H9 (cell line): Measurements from ENCODE around the gene SIX3. TPM values are rescaled to one million over a fixed set of nuclear protein-coding genes. Genes with fewer than 3 reads are reported as not detected.

Source experiments
- DNase-seq: peaks from one replicate; pipeline ENCODE4 v3.0.0-alpha.2; 2017
- H2AFZ ChIP-seq: one replicate; pipeline ENCODE4 v1.6.1; 2013; ENCODE audit warnings: mild to moderate bottlenecking, low read length, control low read depth, moderate library complexity
- H2AK5ac ChIP-seq: 2 replicates; pipeline ENCODE4 v1.6.1; 2013; ENCODE audit warnings: low read length, control low read depth, mixed read lengths; ENCODE audit not compliant: insufficient read length
- H2BK120ac ChIP-seq: one replicate; pipeline ENCODE4 v1.6.1; 2013; ENCODE audit warnings: low read depth, mild to moderate bottlenecking, low read length, control low read depth, inconsistent platforms; ENCODE audit not compliant: poor library complexity, severe bottlenecking
- H2BK12ac ChIP-seq: 2 replicates; pipeline ENCODE4 v1.6.1; 2013; ENCODE audit warnings: low read length, control low read depth, mixed read lengths, low read depth; ENCODE audit not compliant: insufficient read length
- H2BK15ac ChIP-seq: 2 replicates; pipeline ENCODE4 v1.6.1; 2013; ENCODE audit warnings: low read depth, low read length, control low read depth
- H2BK20ac ChIP-seq: one replicate; pipeline ENCODE4 v1.6.1; 2013; ENCODE audit warnings: low read depth, mild to moderate bottlenecking, low read length, control low read depth, inconsistent platforms; ENCODE audit not compliant: poor library complexity, severe bottlenecking
- H2BK5ac ChIP-seq: 2 replicates; pipeline ENCODE4 v1.6.1; 2013; ENCODE audit warnings: low read length, control low read depth, mixed read lengths; ENCODE audit not compliant: insufficient read length
- H3K14ac ChIP-seq: 2 replicates; pipeline ENCODE4 v1.6.1; 2013; ENCODE audit warnings: low read length, control low read depth; ENCODE audit not compliant: insufficient read depth
- H3K18ac ChIP-seq: 2 replicates; pipeline ENCODE4 v1.6.1; 2013; ENCODE audit warnings: low read depth, mild to moderate bottlenecking, mixed read lengths, low read length, control low read depth; ENCODE audit not compliant: insufficient read length
- H3K23ac ChIP-seq: 2 replicates; pipeline ENCODE4 v1.6.1; 2013; ENCODE audit warnings: low read length, control low read depth, mixed read lengths, low read depth; ENCODE audit not compliant: insufficient read length
- H3K23me2 ChIP-seq: 2 replicates; pipeline ENCODE4 v1.6.1; 2013; ENCODE audit warnings: low read depth, mild to moderate bottlenecking, mixed read lengths, low read length, control low read depth; ENCODE audit not compliant: insufficient read length, poor library complexity, severe bottlenecking
- H3K27ac ChIP-seq: 2 replicates; pipeline ENCODE4 v1.5.1; 2013; ENCODE audit warnings: low read length, control low read depth, mixed read lengths, low read depth; ENCODE audit not compliant: insufficient read length
- H3K27me3 ChIP-seq: 2 replicates; pipeline ENCODE4 v1.6.1; 2013; ENCODE audit warnings: low read length, control low read depth, inconsistent platforms; ENCODE audit not compliant: insufficient read depth
- H3K4ac ChIP-seq: 2 replicates; pipeline ENCODE4 v1.6.1; 2013; ENCODE audit warnings: low read depth, mild to moderate bottlenecking, control low read depth, inconsistent platforms, low read length, moderate library complexity
- H3K4me1 ChIP-seq: 2 replicates; pipeline ENCODE4 v1.6.1; 2013; ENCODE audit warnings: low read length, control low read depth, inconsistent platforms; ENCODE audit not compliant: insufficient read depth
- H3K4me2 ChIP-seq: 2 replicates; pipeline ENCODE4 v1.6.1; 2013; ENCODE audit warnings: low read length, control low read depth, mixed read lengths; ENCODE audit not compliant: insufficient read length, insufficient read depth
- H3K56ac ChIP-seq: 2 replicates; pipeline ENCODE4 v1.6.1; 2013; ENCODE audit warnings: low read depth, mild to moderate bottlenecking, mixed read lengths, low read length, control low read depth; ENCODE audit not compliant: insufficient read length
- H3K79me1 ChIP-seq: 2 replicates; pipeline ENCODE4 v1.6.1; 2013; ENCODE audit warnings: low read depth, mild to moderate bottlenecking, moderate library complexity, low read length, control low read depth, inconsistent platforms; ENCODE audit not compliant: insufficient read depth, poor library complexity, severe bottlenecking
- H3K79me2 ChIP-seq: 2 replicates; pipeline ENCODE4 v1.6.1; 2013; ENCODE audit warnings: low read length, control low read depth, inconsistent platforms; ENCODE audit not compliant: insufficient read depth
- H3K9ac ChIP-seq: 2 replicates; pipeline ENCODE4 v1.6.1; 2013; ENCODE audit warnings: low read length, control low read depth, mixed read lengths; ENCODE audit not compliant: insufficient read length; ENCODE audit errors: extremely low read depth
- H3K9me3 ChIP-seq: one replicate; pipeline ENCODE4 v1.6.1; 2013; ENCODE audit warnings: low read depth, low read length, inconsistent platforms; ENCODE audit not compliant: control insufficient read depth
- H3T11ph ChIP-seq: one replicate; pipeline ENCODE4 v1.6.1; 2013; ENCODE audit warnings: mild to moderate bottlenecking, low read length, control low read depth, inconsistent platforms
- H4K20me1 ChIP-seq: one replicate; pipeline ENCODE4 v1.6.1; 2013; ENCODE audit not compliant: control insufficient read depth, insufficient read length, insufficient read depth
- H4K5ac ChIP-seq: 2 replicates; pipeline ENCODE4 v1.6.1; 2013; ENCODE audit warnings: low read depth, mild to moderate bottlenecking, mixed read lengths, low read length, control low read depth; ENCODE audit not compliant: insufficient read length
- H4K8ac ChIP-seq: replicated peaks from 2 replicates; pipeline ENCODE4 v1.6.1; 2013; ENCODE audit warnings: low read length, control low read depth, mixed read lengths, low read depth; ENCODE audit not compliant: insufficient read length
- H4K91ac ChIP-seq: 2 replicates; pipeline ENCODE4 v1.6.1; 2013; ENCODE audit warnings: low read depth, mild to moderate bottlenecking, moderate library complexity, mixed read lengths, low read length, control low read depth; ENCODE audit not compliant: insufficient read length
- H3K27ac Mint-ChIP-seq, 3 experiments: 2 replicates in 2 of 3; 3 replicates in 1 of 3; pipeline ENCODE4 v1.8.0; 2020 to 2021; ENCODE audit warnings: mixed read lengths in 3 of 3, mild to moderate bottlenecking in 1 of 3, moderate library complexity in 1 of 3
- H3K27me3 Mint-ChIP-seq: 2 replicates; pipeline ENCODE4 v1.8.0; 2021; ENCODE audit warnings: low read depth, mild to moderate bottlenecking, moderate library complexity, mixed read lengths
- H3K36me3 Mint-ChIP-seq, 3 experiments: 2 replicates in 2 of 3; 3 replicates in 1 of 3; pipeline ENCODE4 v1.8.0; 2020 to 2021; ENCODE audit warnings: low read depth in 3 of 3, mixed read lengths in 3 of 3; ENCODE audit not compliant: insufficient read depth in 1 of 3
- H3K4me1 Mint-ChIP-seq, 2 experiments: 2 replicates each; pipeline ENCODE4 v1.8.0; 2020; ENCODE audit warnings: mixed read lengths in 2 of 2
- H3K4me3 Mint-ChIP-seq, 2 experiments: 2 replicates in 1 of 2; 3 replicates in 1 of 2; pipeline ENCODE4 v1.8.0; 2020 to 2021; ENCODE audit warnings: mild to moderate bottlenecking in 2 of 2, mixed read lengths in 2 of 2, moderate library complexity in 1 of 2
- H3K9me3 Mint-ChIP-seq, 2 experiments: 2 replicates in 1 of 2; 3 replicates in 1 of 2; pipeline ENCODE4 v1.8.0; 2020; ENCODE audit warnings: mild to moderate bottlenecking in 2 of 2, mixed read lengths in 2 of 2, moderate library complexity in 1 of 2
- WGBS: extraction: QIAGEN DNeasy Blood & Tissue Kit; methylation state at CpG from one replicate; pipeline ENCODE4 v1.1.7; 2013; ENCODE audit warnings: missing lambda C conversion rate, low lambda C conversion rate, mixed read lengths; ENCODE audit not compliant: insufficient read length; ENCODE audit errors: extremely low coverage; 5-methylcytosine and 5-hydroxymethylcytosine counted together
- total RNA-seq: library from RNA; stranded (reverse); gene quantifications from 2 replicates; pipeline ENCODE4 v1.2.1, GENCODE V29; 2021
- TF ChIP-seq, protein P1 (sequence below): fragments of 200-600 bp; sonication (generic); conservative IDR thresholded peaks from 3 replicates; pipeline ENCODE4 v1.8.0; 2021; ENCODE audit warnings: antibody characterized with exemption, mild to moderate bottlenecking

The SIX3 gene
- total RNA-seq, 1 experiment from 2014 or later: 0.55 TPM

DNA sequence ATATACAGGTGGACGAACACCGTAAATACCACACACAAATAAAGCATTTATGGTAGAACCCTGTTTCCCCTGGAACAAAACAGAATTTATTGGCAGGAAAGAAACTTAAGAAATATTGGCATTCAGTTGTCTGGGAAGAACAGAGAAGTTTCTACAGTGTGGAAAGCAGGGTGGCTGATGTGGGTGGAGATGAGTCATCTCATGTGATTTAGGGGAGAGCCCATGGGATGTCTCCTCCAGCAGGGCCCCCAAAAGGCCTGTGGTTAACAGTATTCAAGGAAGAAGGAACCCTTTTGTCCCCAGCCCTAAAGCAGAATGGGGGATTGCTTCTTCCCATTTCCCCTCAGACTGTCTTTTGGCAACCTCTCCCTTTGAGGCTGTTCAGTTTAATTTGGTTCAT lies 24.2 kb downstream of the SIX3 start:
- Histone ChIP-seq H2BK20ac (no peak overlapping the region), H2AK5ac (no peak overlapping the region), H4K8ac (no peak overlapping the region), H4K5ac (no peak overlapping the region), H3K23ac (no peak overlapping the region), H3K9ac (no peak overlapping the region), H3K18ac (no peak overlapping the region), H2BK15ac (no peak overlapping the region), H3K79me1 (no peaks in the 10 kb centered on the region), H3K4ac (no peak overlapping the region), H3K27me3 (no peaks in the 10 kb centered on the region; the same call in 1 of the 2 replicates), H3K9me3 (no peaks in the 10 kb centered on the region), H3K56ac (no peak overlapping the region), H3K23me2 (no peaks in the 10 kb centered on the region), H3K79me2 (no peaks in the 10 kb centered on the region; the same call in 1 of the 2 replicates), H3K14ac (no peak overlapping the region), H4K91ac (no peak overlapping the region), H2BK12ac (no peak overlapping the region), H3K27ac (no peak overlapping the region), H2BK5ac (no peak overlapping the region), H2AFZ (no peak overlapping the region), H4K20me1 (no peaks in the 10 kb centered on the region), H3T11ph (no peak overlapping the region), H3K4me1 (no peaks in the 10 kb centered on the region), H3K4me2 (no peak overlapping the region), H2BK120ac (no peak overlapping the region)
- Mint-ChIP-seq H3K9me3 (no peaks in the 10 kb centered on the region; a peak in 1 of 5 replicates), H3K4me1 (peaks cover 8 to 32% of the 10 kb centered on the region in 2 experiments), H3K36me3 (no peaks in the 10 kb centered on the region), H3K27ac (no peak overlapping the region; a peak in 1 of 7 replicates), H3K27me3 (peaks cover 50% of the 10 kb centered on the region), H3K4me3 (no peak overlapping the region)
- no CpG with 5 or more reads among the region's 2 CpGs for WGBS
- DNase-seq: no peak
- TF ChIP-seq, protein P1, sequence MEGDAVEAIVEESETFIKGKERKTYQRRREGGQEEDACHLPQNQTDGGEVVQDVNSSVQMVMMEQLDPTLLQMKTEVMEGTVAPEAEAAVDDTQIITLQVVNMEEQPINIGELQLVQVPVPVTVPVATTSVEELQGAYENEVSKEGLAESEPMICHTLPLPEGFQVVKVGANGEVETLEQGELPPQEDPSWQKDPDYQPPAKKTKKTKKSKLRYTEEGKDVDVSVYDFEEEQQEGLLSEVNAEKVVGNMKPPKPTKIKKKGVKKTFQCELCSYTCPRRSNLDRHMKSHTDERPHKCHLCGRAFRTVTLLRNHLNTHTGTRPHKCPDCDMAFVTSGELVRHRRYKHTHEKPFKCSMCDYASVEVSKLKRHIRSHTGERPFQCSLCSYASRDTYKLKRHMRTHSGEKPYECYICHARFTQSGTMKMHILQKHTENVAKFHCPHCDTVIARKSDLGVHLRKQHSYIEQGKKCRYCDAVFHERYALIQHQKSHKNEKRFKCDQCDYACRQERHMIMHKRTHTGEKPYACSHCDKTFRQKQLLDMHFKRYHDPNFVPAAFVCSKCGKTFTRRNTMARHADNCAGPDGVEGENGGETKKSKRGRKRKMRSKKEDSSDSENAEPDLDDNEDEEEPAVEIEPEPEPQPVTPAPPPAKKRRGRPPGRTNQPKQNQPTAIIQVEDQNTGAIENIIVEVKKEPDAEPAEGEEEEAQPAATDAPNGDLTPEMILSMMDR: no peak
